ENCODE data around the gene ZNF804B.

Gene ZNF804B

GRCh38 chr7:88969167-88969566 lies 209.7 kb downstream of the ZNF804B start:
- DNase-seq (ENCODE audit: low read depth) = no peak

GRCh38 chr7:88985295-88985694 lies 225.8 kb downstream of the ZNF804B start:
- no peak for DNase-seq (ENCODE audit: low read depth)

GRCh38 chr7:89001306-89001705 lies 241.8 kb downstream of the ZNF804B start:
- DNase-seq (ENCODE audit: low read depth) = no peak

- DNase-seq (ENCODE audit: low read depth) = no peak
Measured at GRCh38 chr7:89002981-89003956, 243.8 kb downstream of the ZNF804B start.

- no peak for DNase-seq (ENCODE audit: low read depth)
Measured at GRCh38 chr7:89012016-89012415, 252.5 kb downstream of the ZNF804B start.

GRCh38 chr7:89017695-89018094 lies 258.2 kb downstream of the ZNF804B start:
- no peak for DNase-seq (ENCODE audit: low read depth)

- DNase-seq (ENCODE audit: low read depth) = no peak
Measured at GRCh38 chr7:89021741-89022140, 262.2 kb downstream of the ZNF804B start.

- DNase-seq (ENCODE audit: low read depth) = no peak
Measured at GRCh38 chr7:89023206-89023605, 263.7 kb downstream of the ZNF804B start.

- no peak for DNase-seq (ENCODE audit: low read depth)
Measured at GRCh38 chr7:89023877-89024276, 264.4 kb downstream of the ZNF804B start.

GRCh38 chr7:89027781-89028180 lies 268.3 kb downstream of the ZNF804B start:
- no peak for DNase-seq (ENCODE audit: low read depth)

GRCh38 chr7:89028319-89028718 lies 268.8 kb downstream of the ZNF804B start:
- DNase-seq (ENCODE audit: low read depth) = no peak

- no peak for DNase-seq (ENCODE audit: low read depth)
Measured at GRCh38 chr7:89029864-89030263, 270.4 kb downstream of the ZNF804B start.

- no peak for DNase-seq (ENCODE audit: low read depth)
Measured at GRCh38 chr7:89041240-89041639, 281.7 kb downstream of the ZNF804B start.

- no peak for DNase-seq (ENCODE audit: low read depth)
Measured at GRCh38 chr7:89042940-89043339, 283.4 kb downstream of the ZNF804B start.

GRCh38 chr7:89049043-89049442 lies 289.5 kb downstream of the ZNF804B start:
- no peak for DNase-seq (ENCODE audit: low read depth)

- DNase-seq (ENCODE audit: low read depth) = no peak
Measured at GRCh38 chr7:89053130-89053529, 293.6 kb downstream of the ZNF804B start.

- DNase-seq (ENCODE audit: low read depth) = no peak
Measured at GRCh38 chr7:89054361-89054760, 294.9 kb downstream of the ZNF804B start.

GRCh38 chr7:89060234-89060633 lies 300.7 kb downstream of the ZNF804B start:
- DNase-seq (ENCODE audit: low read depth) = no peak

- no peak for DNase-seq (ENCODE audit: low read depth)
Measured at GRCh38 chr7:89064831-89065230, 305.3 kb downstream of the ZNF804B start.

- DNase-seq (ENCODE audit: low read depth) = no peak
Measured at GRCh38 chr7:89067048-89067447, 307.5 kb downstream of the ZNF804B start.

GRCh38 chr7:89072081-89072480 lies 312.6 kb downstream of the ZNF804B start:
- no peak for DNase-seq (ENCODE audit: low read depth)

- DNase-seq (ENCODE audit: low read depth) = no peak
Measured at GRCh38 chr7:89073776-89074175, 314.3 kb downstream of the ZNF804B start.

GRCh38 chr7:89077992-89078391 lies 318.5 kb downstream of the ZNF804B start:
- DNase-seq (ENCODE audit: low read depth) = no peak

- no peak for DNase-seq (ENCODE audit: low read depth)
Measured at GRCh38 chr7:89085580-89085979, 326.1 kb downstream of the ZNF804B start.
